Psoas muscle (tissue), 8 donors: ENCODE results near the gene PCMTD2. TPM values are rescaled to one million over a fixed set of nuclear protein-coding genes. Genes with fewer than 3 reads are reported as not detected.

Experiments
- ATAC-seq, 4 donors: fragments of 200-7000 bp; cut with Tn5 transposase; one replicate each; pipeline ENCODE4 v1.9.1; 2020; ENCODE audit warnings: moderate library complexity in 3 of 4, mild to moderate bottlenecking in 2 of 4
- DNase-seq, 2 donors: peaks; one replicate each; pipeline ENCODE4 v3.0.0-alpha.2; 2020
- H3K27ac ChIP-seq: fragments of 200-600 bp; one replicate; pipeline ENCODE4 v1.8.0; 2022
- H3K27me3 ChIP-seq, 3 donors: fragments of 200-600 bp in 1 of 3; one replicate each; pipeline versions ENCODE4 v1.6.1 to v1.8.0; 2013 to 2022; ENCODE audit warnings: low read length in 2 of 3, mild to moderate bottlenecking in 2 of 3, moderate library complexity in 1 of 3; ENCODE audit not compliant: insufficient read depth in 3 of 3
- H3K36me3 ChIP-seq, 2 donors: fragments of 200-600 bp in 1 of 2; one replicate each; pipeline versions ENCODE4 v1.6.1 to v1.8.0; 2013 to 2022; ENCODE audit warnings: low read depth in 1 of 2, mild to moderate bottlenecking in 1 of 2, moderate library complexity in 1 of 2; ENCODE audit not compliant: insufficient read depth in 1 of 2
- H3K4me1 ChIP-seq: fragments of 200-600 bp; one replicate; pipeline ENCODE4 v1.8.0; 2022
- H3K4me3 ChIP-seq: fragments of 200-600 bp; one replicate; pipeline ENCODE4 v1.8.0; 2022; ENCODE audit warnings: mild to moderate bottlenecking
- H3K9me3 ChIP-seq: fragments of 200-600 bp; one replicate; pipeline ENCODE4 v1.8.0; 2022
- CTCF ChIP-seq: fragments of 200-600 bp; IDR thresholded peaks from one replicate; pipeline ENCODE4 v1.8.0; 2022; ENCODE audit warnings: antibody characterized with exemption
- WGBS, 3 donors: extraction: QIAGEN DNeasy Blood & Tissue Kit; methylation state at CpG; one replicate each; pipeline versions ENCODE4 v1.1.6 to v1.1.7; 2013; 5-methylcytosine and 5-hydroxymethylcytosine counted together
- intact Hi-C, 2 donors: fragments of 100-400 bp; cut with DNase I; formaldehyde crosslinking; loops; one replicate each; pipeline versions ENCODE4 v1.11.0 to v1.14.2; 2022
- polyA plus RNA-seq, 3 donors: library from polyadenylated mRNA; stranded (reverse); fragments of 200-250 nt; gene quantifications; one replicate each; pipeline ENCODE4 v1.2.3, GENCODE V29; 2013
- total RNA-seq, 4 donors: library from RNA; stranded (reverse); fragmentation: NEBNext Ultra II Directional in 2 of 4; extraction: Animal tissue kit (Norgen Biotek cat#: 25700) in 2 of 4; gene quantifications; one replicate each; pipeline versions ENCODE4 v1.2.1 to v1.2.4, GENCODE V29; 2021 to 2023
- donor health status: healthy with polysubstance abuse.
- donor health status: DM: no; HTN: no; CAD: no; lungs with moderate emphysema.
- donor health status: Bipolar disorder and iron deficiency.
- donor health status: healthy.
- donor health status: DM: yes; HTN: yes; CAD: no.
- donor health status: DM: no; HTN: no; CAD: no.
- donor health status: DM: no; HTN: no; CAD: no.
- donor health status: DM: yes; HTN: yes; CAD: no.

The PCMTD2 gene
- total and polyA plus RNA-seq, 7 donors = 11.7 to 47.3 (median 37.8) TPM

- H3K4me1 ChIP-seq = peaks cover 25% of the 10 kb centered on the region
- DNase-seq = no peak
- H3K36me3 ChIP-seq = no peaks in the 10 kb centered on the region
- no peak overlapping the region for H3K27ac ChIP-seq
- no peaks in the 10 kb centered on the region for H3K9me3 ChIP-seq
- no peak for TF ChIP-seq CTCF
- H3K27me3 ChIP-seq = no peaks in the 10 kb centered on the region
- WGBS, 3 donors = 85 to 92% (median 91%) methylated on average over 14 of the region's 14 CpGs
- intact Hi-C loops = no loop called here
- no peak overlapping the region for H3K4me3 ChIP-seq
- no peak for ATAC-seq
These were observed 29.5 kb upstream of the PCMTD2 start for GRCh38 chr20:64225828-64226598.

- Histone ChIP-seq H3K4me1 (peaks cover 20% of the 10 kb centered on the region), H3K27me3 (no peaks in the 10 kb centered on the region), H3K27ac (no peak overlapping the region), H3K4me3 (no peak overlapping the region), H3K36me3 (no peaks in the 10 kb centered on the region), H3K9me3 (no peaks in the 10 kb centered on the region)
- peak in 1 of 2 donors; percentile 26 for DNase-seq
- intact Hi-C loops = no loop called here
- ATAC-seq = no peak
- no peak for TF ChIP-seq CTCF
- WGBS, 3 donors = 81 to 85% (median 82%) methylated on average over 25 of the region's 25 CpGs
These were observed 28.6 kb upstream of the PCMTD2 start for GRCh38 chr20:64226686-64227580.

GRCh38 chr20:64228086-64228653 is 27.4 kb upstream of the PCMTD2 start:
- DNase-seq = peak in 1 of 2 donors; percentile 30
- peaks cover 12% of the 10 kb centered on the region for H3K4me1 ChIP-seq
- no peaks in the 10 kb centered on the region for H3K36me3 ChIP-seq
- no peak for TF ChIP-seq CTCF
- 93 to 97% (median 96%) methylated on average over 8 of the region's 8 CpGs for WGBS, 3 donors
- intact Hi-C loops = no loop called here
- no peaks in the 10 kb centered on the region for H3K9me3 ChIP-seq
- H3K27ac ChIP-seq = no peak overlapping the region
- H3K4me3 ChIP-seq = no peak overlapping the region
- no peak for ATAC-seq
- no peaks in the 10 kb centered on the region for H3K27me3 ChIP-seq

- H3K4me1 ChIP-seq = peaks cover 8% of the 10 kb centered on the region
- H3K27me3 ChIP-seq = no peaks in the 10 kb centered on the region
- ATAC-seq (no peak), DNase-seq (peak in 1 of 2 donors; percentile 34)
- TF ChIP-seq CTCF = no peak
- 84 to 87% (median 85%) methylated on average over 14 of the region's 14 CpGs for WGBS, 3 donors
- H3K27ac ChIP-seq = no peak overlapping the region
- H3K9me3 ChIP-seq = no peaks in the 10 kb centered on the region
- intact Hi-C loops = no loop called here
- no peaks in the 10 kb centered on the region for H3K36me3 ChIP-seq
- no peak overlapping the region for H3K4me3 ChIP-seq
These were observed 26.6 kb upstream of the PCMTD2 start for GRCh38 chr20:64228751-64229506.
